Cardiac fibroblast (primary cell): ENCODE results near the gene HOXD8.

Experiments
- DNase-seq, 2 donors: peaks; one replicate each; pipeline versions ENCODE4 v3.0.0 to v3.0.0-alpha.2; 2010; ENCODE audit warnings: low read depth in 2 of 2
- H3K4me3 ChIP-seq, 2 donors: replicated peaks in 1 of 2; 1 replicate in 1 of 2; 2 replicates in 1 of 2; pipeline ENCODE4 v1.5.1; 2011; ENCODE audit warnings: low read depth in 2 of 2, low read length in 2 of 2, mild to moderate bottlenecking in 2 of 2, moderate library complexity in 1 of 2
- CTCF ChIP-seq: IDR thresholded peaks from one replicate; pipeline ENCODE4 v1.5.1; 2011; ENCODE audit warnings: low read depth, mild to moderate bottlenecking, low read length, inconsistent platforms

The HOXD8 gene

GRCh38 chr2:176114120-176114929, 15.2 kb upstream of the HOXD8 start:
- no peak overlapping the region for H3K4me3 ChIP-seq
- no peak for TF ChIP-seq CTCF
- no peak for DNase-seq

GRCh38 chr2:176114930-176115625, 14.4 kb upstream of the HOXD8 start:
- DNase-seq: no peak
- TF ChIP-seq CTCF: no peak
- H3K4me3 ChIP-seq: no peak overlapping the region

- TF ChIP-seq CTCF: no peak
- H3K4me3 ChIP-seq: no peak within 1 kb of the TSS
- no peak for DNase-seq
Measured at GRCh38 chr2:176115883-176116813, 13.4 kb upstream of the HOXD8 start, which contains the start of gene HOXD10. Gene HOXD10, plus strand, starts transcription at chr2:176116778. Its CDS starts 56 bp downstream, at chr2:176116834.

- H3K4me3 ChIP-seq: no peak overlapping the region
- DNase-seq: no peak
- no peak for TF ChIP-seq CTCF
Measured at GRCh38 chr2:176117162-176117822, 12.2 kb upstream of the HOXD8 start.

DNA sequence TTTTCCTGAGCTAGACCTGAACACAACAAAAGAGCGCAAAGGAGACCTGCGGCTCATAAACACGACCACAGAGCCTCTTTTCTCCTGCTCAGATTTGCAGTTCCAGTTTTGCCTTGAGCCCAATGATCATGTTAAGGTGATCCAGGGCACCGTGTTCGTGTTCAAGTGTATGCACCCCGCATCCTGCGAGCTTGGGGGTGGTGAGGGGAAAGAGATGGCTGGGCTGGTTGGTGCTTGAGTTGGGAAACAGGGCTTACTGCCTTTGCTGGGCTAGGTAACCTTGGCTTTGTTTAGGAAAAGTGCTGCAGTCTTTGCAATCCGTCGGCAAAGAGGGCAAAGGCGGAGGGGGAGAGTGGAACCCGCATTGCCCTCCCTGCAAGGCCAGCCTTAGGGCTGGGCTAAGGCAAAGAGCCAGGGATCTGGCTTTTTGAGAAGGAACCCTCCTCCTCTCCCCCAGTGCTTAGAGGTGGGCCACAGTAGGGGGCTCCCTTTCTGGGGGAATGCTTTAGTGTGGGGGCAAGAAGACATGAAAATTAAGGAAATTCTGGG, 11.6 kb upstream of the HOXD8 start:
- no peak for TF ChIP-seq CTCF
- H3K4me3 ChIP-seq: no peak overlapping the region
- no peak for DNase-seq
